Stimulated activated CD4-positive, alpha-beta T cell treated with anti-CD3 and anti-CD28 coated beads, Interleukin-4, amount 100 ng/mL, for 48 hours (primary cell): ENCODE data around the gene PRKACB.

ENCODE experiments used
- DNase-seq, 2 donors: peaks; one replicate each; pipeline ENCODE4 v3.0.0-alpha.2; 2020; ENCODE audit warnings: low read depth in 2 of 2

The PRKACB gene

DNA sequence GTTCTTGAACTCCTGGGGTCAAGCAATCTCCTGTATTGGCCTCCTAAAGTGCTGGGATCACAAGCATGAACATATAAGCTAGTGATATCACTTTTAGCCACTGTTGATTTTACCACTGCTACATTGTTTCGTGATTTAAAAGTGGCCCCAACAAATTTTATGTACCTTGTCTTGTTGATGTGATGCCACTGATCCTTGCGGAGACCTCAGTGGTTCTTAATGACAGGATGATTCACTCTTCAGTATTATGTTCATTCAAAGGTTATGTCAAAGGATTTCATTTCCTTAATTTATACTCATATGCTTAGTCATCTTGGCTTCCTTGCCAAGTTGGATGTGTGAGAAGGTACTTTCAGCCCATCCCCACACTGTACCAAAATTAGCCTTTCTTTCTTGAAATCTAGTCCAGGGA is 12.1 kb downstream of the PRKACB start:
- DNase-seq: no peak

DNA sequence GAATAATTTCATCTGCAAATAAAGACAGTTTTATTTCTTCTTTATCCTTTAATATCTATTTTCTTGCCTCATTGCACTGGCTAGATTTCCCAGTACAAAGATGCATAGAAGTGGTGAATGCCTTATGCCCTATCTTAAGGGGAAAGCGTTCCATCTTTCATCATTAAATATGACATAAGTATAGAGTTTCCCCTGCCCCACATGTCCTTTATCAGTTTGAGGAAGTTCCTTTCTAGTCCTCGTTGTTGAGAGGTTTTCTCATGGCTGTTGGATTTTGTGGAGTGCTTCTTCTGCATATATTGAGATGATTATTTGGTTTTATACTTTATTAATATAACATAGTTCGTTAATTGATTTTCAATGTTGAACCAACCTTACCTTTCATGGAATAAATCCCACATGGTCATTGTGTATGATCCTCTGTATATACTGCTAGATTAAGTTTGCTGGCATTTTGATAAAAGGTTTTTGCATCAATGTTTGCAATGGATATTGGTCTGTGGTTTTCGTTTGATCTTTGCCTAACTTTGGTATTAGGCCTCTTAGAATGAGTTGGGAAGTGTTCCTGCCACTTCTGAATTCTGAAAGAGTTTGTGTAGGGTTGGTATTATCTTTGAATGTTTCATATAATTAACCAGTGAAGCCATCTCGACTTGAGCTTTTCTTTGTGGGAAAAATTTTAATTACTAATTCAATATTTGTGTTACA is 15.6 kb downstream of the PRKACB start:
- no peak for DNase-seq

DNA sequence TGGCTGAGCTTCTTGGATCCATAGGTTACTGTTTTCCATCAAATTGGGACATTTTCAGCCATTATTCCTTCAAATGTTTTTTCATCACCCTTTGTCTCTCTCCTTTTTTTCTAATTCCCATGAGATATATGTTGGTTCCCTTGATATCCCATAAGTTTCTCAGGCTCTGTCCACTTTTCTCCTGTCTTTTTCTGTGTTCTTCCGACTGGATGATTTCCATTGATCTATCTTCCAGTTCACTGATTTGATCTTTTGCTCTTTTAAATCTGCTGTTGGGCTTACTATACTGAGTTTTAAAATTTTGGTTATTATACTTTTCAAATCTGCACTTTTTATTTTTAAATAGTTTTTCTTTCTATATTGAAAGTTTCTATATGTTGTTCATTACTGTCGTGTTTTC is 18.2 kb downstream of the PRKACB start:
- DNase-seq: no peak

DNA sequence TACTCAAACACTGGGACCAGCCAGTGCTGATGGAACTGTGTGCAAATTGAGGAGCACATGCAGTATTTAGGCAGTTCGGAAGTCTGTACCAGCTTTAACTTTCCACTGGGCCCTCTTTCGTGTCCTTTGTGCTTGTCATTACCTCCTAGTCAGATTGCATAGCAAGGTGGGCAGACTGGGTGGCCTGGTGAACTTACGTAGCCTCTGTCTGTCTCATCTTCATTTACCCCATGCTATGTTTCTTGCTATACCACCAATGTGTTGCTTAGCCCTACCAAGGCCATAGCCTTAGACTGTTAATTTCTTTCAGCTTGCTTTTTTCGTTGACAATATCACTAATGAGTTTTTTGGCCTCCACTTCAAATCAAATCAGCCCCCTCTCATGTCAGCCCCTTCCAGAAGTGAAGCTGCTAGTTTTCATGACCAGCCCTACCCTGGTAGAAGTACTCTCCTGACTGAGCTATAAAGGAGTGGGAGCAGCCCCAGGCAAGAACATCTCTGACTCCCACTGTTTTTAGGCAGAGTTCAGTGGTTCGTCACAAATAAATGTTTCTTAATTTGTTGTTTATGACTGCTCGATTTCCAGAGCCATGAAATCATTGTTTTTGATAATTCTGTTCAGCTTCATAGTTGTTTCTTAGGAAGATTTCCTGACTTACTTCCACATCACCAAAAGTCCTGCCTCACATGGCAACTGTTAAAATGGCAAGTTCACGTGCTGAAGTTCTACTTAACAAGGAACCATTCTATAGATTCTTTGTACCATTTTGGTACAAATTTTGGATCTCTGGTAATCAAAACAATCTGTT is 19.3 kb downstream of the PRKACB start:
- no peak for DNase-seq

DNA sequence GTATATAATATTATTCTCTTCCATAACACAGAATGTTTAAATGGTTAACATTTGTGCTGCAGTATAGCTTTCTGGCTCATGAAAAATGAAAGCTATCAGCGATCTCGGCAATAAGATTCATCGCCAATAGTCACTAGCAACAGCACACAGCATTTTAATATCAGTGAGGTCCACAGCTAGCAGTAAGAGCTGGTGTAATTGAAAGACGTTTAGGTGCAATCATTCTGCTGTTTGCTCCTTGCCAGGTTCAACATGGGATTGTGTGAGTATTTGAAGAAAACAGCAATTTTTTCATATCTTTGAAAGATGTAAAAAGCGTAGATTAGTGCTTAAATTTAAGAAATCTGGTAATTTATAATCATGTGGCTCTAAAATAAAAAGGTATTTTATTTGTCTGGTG is 20.1 kb downstream of the PRKACB start:
- no peak for DNase-seq

DNA sequence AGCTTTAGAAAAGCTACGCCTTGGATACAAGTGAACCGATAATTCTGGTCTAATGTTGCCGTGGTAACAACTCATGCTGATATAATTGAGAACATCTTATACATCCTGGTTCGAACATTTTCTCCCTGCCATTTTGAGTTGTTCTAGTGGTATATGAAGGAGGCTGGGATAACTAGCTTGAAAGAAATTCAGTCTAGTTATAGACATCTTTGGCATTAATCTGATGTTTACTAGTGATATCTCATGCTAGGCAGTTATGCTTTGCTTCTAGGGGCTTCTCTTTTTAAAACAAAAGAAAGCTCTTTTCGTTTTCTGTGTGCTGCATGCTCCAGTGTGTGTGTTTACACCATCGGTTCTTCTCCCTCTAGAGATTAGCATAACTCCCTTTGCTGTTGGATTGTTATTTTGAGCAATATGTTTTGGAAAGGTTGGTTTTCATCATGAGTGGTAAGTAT is 20.5 kb downstream of the PRKACB start:
- no peak for DNase-seq

DNA sequence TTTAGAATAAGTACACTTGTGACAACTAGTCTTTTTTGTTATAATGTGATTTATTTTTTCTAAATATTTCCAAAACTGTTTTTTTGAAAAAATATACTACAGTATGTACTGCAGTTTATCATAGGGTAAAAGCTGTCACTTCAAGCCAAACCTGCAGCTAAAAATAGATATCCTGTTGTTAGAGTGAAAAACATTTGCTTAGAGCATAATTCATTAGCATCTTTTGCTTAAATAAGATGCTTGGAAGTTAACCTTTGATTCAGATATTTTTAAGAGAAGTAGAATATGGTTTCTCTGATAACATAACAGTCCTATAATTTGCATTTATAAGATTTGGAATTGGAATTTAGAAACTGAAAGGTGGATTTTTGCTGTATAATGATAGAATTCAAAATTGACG is 21.5 kb downstream of the PRKACB start:
- no peak for DNase-seq

DNA sequence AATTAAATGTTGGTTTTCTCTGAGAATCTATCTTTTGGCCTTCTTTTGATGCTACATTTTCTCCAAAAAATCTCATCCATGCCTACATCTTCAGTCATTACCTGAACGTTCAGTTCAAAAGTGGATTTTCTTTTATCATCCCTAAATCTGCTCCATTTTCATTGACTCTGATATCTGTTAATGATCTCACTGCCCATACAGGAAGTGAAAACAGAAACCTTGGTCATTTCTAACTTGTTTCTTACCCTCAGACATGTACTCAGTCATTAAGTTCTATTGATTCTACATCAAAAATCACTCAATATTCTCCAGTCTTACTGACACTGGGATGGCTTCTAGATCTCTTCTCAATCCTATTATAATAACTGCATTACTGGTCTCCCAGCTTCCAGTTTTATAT is 22.7 kb downstream of the PRKACB start:
- no peak for DNase-seq

DNA sequence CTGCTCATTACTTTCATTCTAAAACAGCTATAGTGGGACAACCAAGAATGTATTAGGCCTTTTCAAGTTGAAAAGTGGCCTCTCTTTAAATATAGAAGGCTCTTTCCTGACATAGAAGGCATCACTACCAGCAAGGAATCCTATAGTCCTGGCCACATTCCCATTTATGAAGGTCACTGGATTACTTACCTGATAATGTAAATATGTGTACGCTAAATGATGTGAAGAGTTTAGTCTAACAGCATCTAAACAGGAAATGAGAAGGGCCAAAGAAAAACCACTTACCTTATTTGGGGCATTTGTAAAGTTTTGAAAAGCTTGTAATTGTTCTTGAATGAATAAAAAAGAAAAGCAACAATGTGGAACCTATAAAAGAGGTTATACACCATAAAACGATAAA is 24.7 kb downstream of the PRKACB start:
- DNase-seq: no peak

DNA sequence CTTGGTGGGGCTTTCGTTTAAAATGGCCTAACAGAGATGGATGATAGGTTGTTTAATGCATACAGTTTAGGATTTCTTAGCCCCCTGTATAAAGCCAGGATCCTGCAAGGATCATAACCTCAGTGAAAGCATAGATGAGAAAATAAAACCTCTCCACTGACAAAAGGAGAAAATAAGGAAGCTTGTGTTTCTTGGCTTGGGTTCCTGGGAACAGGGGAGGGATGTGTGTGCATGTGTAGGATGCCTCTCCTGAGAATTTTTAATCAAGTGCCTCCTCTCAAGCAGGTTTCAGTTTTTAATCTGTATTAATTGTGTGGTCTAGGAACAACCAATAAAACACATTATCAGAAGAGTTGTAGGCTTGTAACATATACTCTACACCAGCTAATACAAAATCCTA is 26.1 kb downstream of the PRKACB start:
- no peak for DNase-seq

DNA sequence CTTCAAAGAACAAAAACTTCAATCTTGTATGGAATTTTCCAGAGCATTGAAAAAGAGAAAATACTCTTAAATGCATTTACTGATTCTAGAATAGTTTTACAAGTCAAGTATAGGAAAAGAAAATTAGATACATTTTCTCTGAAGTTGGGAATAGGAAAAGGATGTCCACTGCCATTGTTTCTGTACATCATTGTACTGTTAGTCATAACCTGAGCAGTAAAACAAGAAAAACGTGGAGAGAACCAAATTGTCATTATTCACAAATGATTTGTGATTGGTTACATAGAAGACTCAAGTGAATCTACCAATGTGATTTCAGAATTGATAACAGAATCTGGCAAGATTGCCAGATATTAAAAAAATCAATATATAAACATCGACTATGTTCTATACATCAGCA is 27.4 kb downstream of the PRKACB start:
- no peak for DNase-seq

DNA sequence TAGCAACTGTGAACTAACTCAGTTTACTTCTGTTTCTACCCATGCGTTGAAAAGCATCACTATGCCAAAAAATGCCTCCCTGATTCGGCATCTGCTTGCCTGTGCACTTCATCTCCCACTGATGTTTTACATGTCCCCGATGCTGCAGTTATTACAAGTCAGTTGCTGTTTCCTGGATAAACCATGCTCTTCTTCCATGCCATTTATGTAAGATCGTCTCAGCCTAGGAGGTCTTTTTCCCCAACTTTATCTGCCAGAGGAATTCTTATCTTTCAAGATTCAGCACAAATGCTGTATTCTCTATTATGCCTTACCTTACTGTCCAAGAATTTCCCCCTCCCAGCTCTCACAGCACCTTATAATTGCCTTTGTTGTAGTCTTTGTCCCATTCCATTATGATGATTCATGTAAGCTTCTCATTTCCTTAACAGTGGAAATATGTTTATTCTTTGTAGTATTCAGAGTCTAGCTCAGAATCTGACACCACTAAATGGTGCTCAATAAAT is 30.0 kb downstream of the PRKACB start:
- no peak for DNase-seq

DNA sequence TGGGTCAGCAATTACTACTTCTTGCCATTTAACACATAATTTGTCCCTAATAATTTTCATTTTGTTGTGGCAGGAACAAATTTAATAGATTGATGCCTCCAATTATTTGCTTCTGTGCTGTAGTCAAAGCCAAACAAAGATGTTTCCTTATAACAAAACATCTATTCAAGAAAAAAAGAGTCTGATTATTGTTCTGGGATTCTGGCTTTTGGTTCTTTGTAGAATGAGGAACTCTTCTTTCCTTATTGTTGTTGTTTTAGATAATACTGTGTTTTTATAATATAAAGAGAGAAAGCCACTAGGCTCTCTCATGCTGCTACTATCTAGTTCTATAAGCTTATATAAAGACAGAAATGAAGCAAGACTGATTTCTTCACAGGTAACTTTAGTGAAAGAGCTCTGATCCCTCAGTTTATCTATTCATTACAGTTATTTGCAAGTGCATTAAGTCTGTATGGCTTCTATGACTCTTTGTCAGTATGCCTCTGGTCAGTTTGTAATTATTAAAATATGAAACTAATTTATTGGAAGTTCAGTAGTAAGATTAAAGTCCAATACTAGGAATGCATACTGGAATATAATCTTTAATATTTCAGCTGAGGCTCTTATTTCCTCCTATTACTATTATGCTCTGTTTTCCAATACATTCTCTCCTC is 37.4 kb downstream of the PRKACB start:
- DNase-seq: no peak

DNA sequence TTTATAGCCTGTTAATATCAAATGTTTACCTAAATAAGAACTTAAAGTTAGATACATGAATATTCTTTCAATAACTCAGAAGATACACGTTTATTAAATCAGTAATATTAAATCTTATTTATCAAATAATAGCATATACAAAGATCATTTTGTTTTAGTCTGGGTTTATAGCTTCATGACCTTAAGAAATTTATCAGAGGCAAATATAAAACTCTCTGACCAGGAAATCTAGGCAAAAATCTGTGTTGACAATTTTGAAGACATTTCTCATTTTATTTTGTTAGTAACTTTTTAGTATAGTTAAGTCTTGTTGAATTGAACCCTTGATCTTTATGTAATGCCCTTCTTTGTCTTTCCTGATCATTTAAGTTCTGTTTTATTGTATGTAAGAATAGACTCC is 46.4 kb downstream of the PRKACB start:
- DNase-seq: no peak

DNA sequence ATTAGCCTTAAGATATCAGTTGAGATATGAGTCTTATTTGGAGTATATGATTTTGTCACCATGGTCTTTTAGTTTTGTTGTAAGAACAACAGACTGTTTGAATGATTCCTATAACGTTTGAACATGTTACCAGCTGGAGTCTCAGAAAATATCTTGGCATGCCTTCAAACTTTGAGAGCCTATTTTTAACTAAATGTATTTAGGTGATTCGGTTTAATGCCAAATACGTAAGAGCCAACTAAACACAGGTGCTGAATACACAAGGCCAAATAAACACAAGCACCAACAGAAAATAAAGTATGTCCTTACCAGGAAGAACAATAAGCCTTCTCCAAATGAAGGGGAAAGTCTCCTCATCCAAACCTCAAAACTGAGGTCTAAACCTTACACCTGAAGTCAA is 48.6 kb downstream of the PRKACB start:
- DNase-seq: no peak

DNA sequence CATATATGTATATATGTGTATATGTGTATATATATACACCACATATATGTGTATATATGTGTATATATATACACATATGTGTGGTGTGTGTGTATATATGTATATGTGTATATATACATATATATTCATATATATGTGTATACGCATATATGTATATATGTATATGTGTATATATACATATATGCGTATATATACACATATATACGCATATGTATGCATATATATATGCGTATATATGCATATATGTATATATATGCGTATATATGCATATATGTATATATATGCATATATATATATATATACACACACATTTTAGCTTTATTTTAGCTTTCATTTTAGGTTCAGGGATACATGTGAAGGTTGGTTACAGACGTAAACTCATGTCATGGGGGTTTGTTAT is 54.8 kb downstream of the PRKACB start:
- DNase-seq: no peak

DNA sequence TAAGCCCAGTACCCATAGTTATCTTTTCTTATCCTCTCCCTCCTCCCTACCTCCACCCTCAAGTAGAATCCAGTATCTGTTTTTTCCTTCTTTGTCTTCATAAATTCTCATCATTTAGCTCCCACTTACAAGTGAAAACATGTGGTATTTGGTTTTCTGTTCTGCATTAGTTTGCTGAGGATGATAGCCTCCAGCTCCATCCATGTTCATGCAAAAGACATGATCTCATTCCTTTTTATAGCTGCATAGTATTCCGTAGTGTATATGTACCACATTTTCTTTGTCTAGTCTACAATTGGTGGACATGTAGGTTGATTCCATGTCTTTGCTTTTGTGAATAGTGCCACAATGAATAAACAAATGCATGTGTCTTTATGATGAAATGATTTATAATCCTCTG is 55.2 kb downstream of the PRKACB start:
- DNase-seq: no peak

DNA sequence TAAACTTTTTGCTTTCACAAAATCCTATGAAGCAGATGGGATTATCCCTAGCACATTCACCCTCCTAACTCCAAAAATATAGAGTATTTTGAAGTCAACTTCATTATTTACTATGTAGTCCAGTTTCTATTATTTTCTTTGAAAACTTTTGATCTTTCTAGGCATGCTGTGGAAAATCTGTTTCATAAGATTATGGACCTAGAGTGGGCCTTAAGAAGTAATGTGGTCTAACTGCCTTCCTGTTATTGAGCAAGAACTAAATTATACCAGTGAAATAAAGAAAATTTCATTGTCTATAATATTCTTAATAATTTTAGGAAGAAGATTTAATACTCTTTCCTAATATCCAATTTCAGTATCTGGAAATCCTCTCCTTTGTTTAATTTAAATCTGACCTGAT is 58.1 kb downstream of the PRKACB start:
- DNase-seq: no peak

DNA sequence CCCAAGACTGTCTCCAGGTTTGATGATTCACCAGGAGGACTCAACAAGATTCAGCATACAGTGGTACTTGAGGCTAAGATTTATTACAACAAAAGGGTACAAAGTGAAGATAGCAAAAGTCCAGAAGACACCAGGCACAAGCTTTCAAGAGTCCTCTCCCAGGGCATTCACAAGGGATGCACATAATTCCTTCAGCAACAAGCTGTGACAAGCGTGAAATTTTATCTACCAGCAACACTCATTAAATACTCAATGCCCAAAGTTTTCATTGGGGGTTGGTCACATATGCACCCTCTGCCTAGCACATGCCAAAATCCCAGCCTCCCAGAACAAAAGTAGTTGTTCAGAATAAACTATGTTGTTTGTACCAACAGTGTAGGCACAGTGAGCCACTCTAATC is 62.3 kb downstream of the PRKACB start:
- no peak for DNase-seq

DNA sequence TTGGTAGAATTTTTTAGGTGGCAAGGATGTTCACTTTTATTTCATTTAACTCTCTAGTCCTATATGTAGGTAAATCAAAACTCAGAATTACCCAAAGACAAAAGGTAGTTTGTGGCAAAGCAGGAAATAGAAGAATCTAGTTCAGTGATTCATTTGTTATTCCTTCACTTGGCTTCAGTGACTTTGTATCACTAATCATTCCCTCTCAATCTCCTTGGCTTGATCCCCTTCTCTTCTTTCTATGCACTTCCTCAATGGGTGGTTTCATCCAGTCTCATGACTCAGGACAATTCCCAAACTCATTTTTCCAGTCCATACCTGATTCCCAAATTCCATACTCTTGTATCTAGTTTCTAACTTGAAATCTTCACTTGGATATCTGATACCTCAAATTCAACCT is 64.9 kb downstream of the PRKACB start:
- DNase-seq: no peak

DNA sequence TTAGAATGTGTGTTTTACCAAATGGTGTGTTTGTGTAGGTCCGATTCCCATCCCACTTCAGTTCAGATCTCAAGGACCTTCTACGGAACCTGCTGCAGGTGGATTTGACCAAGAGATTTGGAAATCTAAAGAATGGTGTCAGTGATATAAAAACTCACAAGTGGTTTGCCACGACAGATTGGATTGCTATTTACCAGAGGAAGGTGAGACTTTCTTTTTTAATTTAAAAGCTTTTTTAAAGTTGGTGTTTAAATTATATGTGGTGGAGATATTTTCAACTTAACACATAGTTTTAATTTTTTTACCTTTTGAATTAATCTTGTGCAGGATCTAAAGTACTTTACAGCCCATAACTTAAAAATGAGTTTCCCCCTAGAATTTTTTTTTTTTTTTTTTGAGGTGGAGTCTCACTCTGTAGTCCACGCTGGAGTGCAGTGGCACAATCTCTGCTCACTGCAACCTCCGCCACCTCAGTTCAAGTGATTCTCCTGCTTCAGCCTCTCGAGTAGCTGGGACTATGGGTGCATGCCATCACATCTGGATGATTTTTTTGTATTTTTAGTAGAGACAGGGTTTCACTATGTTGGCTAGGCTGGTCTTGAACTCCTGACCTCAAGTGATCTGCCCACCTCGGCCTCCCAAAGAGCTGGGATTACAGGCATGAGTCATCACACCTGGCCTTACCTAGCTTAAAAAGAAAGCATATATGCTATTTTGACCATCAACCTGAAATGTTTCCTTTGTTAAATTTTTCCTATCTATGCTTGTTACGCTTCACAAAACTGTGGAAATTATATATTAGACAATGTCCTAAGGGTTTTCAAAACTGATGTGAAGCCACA is 70.3 kb downstream of the PRKACB start:
- no peak for DNase-seq

DNA sequence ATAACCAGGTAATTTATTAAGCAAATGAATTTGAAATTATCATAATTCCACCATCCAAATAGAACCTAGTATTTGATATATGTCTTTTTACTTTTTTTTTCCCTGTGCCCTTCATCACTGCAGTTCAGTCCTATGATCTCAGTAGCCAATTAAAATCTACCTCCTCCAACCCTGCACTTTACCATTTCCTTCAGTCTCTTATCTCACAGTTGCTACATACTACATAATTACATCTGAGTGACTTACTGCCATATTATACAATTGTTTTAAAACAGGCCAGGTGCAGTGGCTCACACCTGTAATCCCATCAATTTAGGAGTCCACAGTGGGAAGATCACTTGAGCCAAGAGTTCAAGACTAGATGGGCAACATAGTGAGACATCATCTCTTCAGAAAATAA is 73.2 kb downstream of the PRKACB start:
- DNase-seq: no peak
